BJ (cell line): ENCODE results near the gene FOXM1. TPM values are rescaled to one million over a fixed set of nuclear protein-coding genes. Genes with fewer than 3 reads are reported as not detected.

ENCODE experiments used
- CTCF ChIA-PET: fragments of 350-600 bp; formaldehyde crosslinking; extraction: SDS; loops from one replicate; lab custom pipeline; 2021; ENCODE audit warnings: antibody characterized with exemption, inconsistent platforms; lab: Yijun Ruan, JAX
- POLR2A ChIA-PET: fragments of 300-600 bp; sonication (Branson Sonifier 250); formaldehyde crosslinking; extraction: SDS; loops from one replicate; lab custom pipeline; 2021; ENCODE audit warnings: antibody characterized with exemption; lab: Charles Lee
- DNase-seq: peaks from one replicate; pipeline ENCODE4 v3.0.0-alpha.2; 2011; ENCODE audit warnings: low read depth
- H3K27me3 ChIP-seq: 2 replicates; pipeline ENCODE4 v1.6.0; 2011; ENCODE audit warnings: low read length; ENCODE audit not compliant: control insufficient read depth, insufficient read depth
- H3K36me3 ChIP-seq: 2 replicates; pipeline ENCODE4 v1.5.1; 2011; ENCODE audit warnings: low read length; ENCODE audit not compliant: control insufficient read depth, insufficient read depth
- H3K4me3 ChIP-seq: 2 replicates; pipeline ENCODE4 v1.5.1; 2011; ENCODE audit warnings: low read depth, mild to moderate bottlenecking, control low read depth, low read length
- polyA plus RNA-seq: library from polyadenylated mRNA; depleted of rRNA; stranded (reverse); fragments of >200 nt; gene quantifications from 2 replicates; pipeline ENCODE4 v1.2.3, GENCODE V29; 2011
- TF ChIP-seq, protein P1 (sequence below): IDR thresholded peaks from 2 replicates; pipeline ENCODE4 v1.5.1; 2011; ENCODE audit warnings: low read depth, mild to moderate bottlenecking, control low read depth, inconsistent platforms, low read length, moderate library complexity; ENCODE audit not compliant: insufficient read depth

FOXM1 gene
- polyA plus RNA-seq, 1 experiment = 26.6 TPM

DNA sequence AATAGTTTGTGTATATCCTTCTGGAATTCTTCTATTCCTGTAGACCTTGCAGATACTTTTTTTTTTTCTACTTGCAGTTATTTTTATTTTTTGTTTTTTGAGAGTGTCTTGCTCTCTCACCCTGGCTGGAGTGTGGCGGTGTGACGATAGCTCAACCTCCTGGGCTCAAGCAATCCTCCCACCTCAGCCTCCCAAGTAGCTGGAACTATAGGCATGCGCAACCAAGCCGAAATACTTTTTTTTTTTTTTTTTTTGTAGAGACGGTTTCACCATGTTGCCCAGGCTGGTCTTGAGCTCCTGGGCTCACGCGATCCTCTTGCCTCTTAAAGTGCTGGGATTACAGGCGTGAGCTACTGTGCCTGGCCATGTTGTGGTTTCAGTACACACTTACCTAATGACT lies 23.7 kb upstream of the FOXM1 start:
- DNase-seq = no peak
- Histone ChIP-seq H3K36me3 (peaks cover 2% of the 10 kb centered on the region; the same call in 1 of the 2 replicates), H3K4me3 (no peak overlapping the region), H3K27me3 (no peaks in the 10 kb centered on the region)
- POLR2A ChIA-PET = no interaction called here
- CTCF ChIA-PET = interaction anchor here (0.7 to 0.9 kb wide), 2 partner anchors 44 to 134 kb away, joined by 3 read pairs; no protein-coding TSS in a partner anchor
- TF ChIP-seq, protein P1, sequence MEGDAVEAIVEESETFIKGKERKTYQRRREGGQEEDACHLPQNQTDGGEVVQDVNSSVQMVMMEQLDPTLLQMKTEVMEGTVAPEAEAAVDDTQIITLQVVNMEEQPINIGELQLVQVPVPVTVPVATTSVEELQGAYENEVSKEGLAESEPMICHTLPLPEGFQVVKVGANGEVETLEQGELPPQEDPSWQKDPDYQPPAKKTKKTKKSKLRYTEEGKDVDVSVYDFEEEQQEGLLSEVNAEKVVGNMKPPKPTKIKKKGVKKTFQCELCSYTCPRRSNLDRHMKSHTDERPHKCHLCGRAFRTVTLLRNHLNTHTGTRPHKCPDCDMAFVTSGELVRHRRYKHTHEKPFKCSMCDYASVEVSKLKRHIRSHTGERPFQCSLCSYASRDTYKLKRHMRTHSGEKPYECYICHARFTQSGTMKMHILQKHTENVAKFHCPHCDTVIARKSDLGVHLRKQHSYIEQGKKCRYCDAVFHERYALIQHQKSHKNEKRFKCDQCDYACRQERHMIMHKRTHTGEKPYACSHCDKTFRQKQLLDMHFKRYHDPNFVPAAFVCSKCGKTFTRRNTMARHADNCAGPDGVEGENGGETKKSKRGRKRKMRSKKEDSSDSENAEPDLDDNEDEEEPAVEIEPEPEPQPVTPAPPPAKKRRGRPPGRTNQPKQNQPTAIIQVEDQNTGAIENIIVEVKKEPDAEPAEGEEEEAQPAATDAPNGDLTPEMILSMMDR = no peak

DNA sequence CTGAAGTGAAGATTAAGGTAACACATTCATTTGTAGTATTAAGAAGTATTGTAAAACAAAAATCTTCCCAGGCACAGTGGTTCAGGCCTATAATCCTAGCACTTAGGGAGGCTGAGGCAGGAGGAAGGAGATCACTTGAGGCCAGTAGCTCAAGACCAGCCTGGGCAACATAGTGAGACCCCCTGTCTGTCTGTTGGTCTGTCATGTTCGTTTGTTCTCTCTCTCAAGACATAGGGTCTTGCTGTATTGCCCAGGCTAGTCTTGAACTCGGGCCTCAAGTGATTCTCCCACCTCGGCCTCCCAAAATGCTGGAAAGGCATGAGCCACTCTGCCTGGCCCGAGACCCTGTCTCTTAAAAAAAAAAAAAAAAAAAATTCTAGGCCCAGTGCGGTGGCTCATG lies 20.4 kb upstream of the FOXM1 start:
- no peak for DNase-seq
- H3K36me3 ChIP-seq = no peaks in the 10 kb centered on the region
- TF ChIP-seq, protein P1 = no peak
- no peak overlapping the region for H3K4me3 ChIP-seq
- CTCF ChIA-PET = no interaction called here
- POLR2A ChIA-PET = no interaction called here
- no peaks in the 10 kb centered on the region for H3K27me3 ChIP-seq

DNA sequence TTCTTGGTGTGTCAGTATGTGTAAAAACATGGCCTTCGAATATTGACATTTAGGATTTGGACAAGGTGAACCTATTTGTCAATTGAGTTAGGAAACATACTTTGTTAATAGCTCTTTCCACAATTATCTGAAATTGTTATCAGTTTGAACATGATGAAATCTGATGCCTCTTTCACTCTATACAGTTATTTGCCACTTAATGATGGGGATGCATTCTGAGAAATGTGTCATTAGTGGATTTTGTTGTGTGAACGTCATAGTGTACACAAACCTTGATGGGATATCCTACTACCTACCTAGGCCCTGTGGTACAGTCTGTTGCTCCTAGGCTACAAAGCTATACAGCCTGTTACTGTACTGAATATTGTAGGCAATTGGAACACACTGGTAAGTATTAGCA lies 18.5 kb upstream of the FOXM1 start:
- TF ChIP-seq, protein P1 = no peak
- ChIA-PET POLR2A (no interaction called here), CTCF (interaction anchor here (0.7 to 2.0 kb wide), 5 partner anchors 11 to 139 kb away, joined by 3 to 7 read pairs (median 4); no protein-coding TSS in a partner anchor)
- DNase-seq = no peak
- H3K27me3 ChIP-seq = no peaks in the 10 kb centered on the region
- H3K36me3 ChIP-seq = no peaks in the 10 kb centered on the region
- H3K4me3 ChIP-seq = no peak overlapping the region

DNA sequence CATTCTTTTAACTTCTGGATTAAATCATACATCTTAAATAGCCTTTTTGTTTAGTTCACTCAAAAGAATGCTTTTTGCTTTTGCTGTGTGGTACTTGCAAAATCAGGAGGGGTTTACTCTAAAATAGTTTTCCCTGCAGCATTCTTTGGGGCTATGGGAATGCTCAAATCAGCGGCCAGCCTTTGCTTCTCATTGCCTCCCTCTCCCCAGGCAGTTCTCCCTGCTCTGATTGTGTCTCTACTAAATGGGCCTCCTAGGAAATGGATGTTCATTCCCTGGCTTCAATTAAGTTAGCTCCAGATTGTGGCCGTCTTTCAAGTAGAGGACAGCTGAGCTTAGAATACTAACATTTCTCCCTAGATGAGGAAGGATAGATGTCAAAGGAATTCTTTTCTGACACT lies 18.1 kb upstream of the FOXM1 start:
- POLR2A ChIA-PET = no interaction called here
- DNase-seq = peak; percentile 50
- TF ChIP-seq, protein P1 = no peak
- no peaks in the 10 kb centered on the region for H3K27me3 ChIP-seq
- H3K4me3 ChIP-seq = no peak overlapping the region
- CTCF ChIA-PET = interaction anchor here (0.6 to 2.0 kb wide), 5 partner anchors 10 to 139 kb away, joined by 3 to 7 read pairs (median 4); no protein-coding TSS in a partner anchor
- no peaks in the 10 kb centered on the region for H3K36me3 ChIP-seq

DNA sequence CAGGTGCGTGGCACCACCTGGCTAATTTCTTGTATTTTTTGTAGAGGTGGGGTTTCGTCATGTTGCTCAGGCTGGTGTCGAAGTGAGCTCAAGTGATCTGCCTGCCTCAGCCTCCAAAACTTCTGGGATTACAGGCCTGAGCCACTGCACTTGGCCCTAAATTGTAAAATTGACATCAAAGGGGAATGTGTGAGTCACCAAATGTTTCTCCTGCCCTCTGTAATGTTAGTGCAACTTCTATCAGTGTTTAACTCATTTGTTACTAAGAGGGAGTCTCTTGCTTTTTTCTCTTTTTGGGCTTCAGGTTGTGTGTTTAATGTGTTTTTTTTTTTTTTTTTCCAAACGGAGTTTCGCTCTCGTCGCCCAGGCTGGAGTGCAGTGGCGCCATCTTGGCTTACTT lies 16.0 kb upstream of the FOXM1 start:
- CTCF ChIA-PET = interaction anchor here (0.6 kb wide), 1 partner anchor 181 kb away, joined by 3 read pairs; no protein-coding TSS in a partner anchor
- TF ChIP-seq, protein P1 = no peak
- H3K4me3 ChIP-seq = no peak overlapping the region

More for the DNA sequence above, 16.0 kb upstream of the FOXM1 start:
- Histone ChIP-seq H3K27me3 (no peaks in the 10 kb centered on the region), H3K36me3 (no peaks in the 10 kb centered on the region)
- peak; percentile 82 for DNase-seq
- POLR2A ChIA-PET = interaction anchor here (0.7 kb wide), 1 partner anchor 1591 kb away, joined by 6 read pairs; no protein-coding TSS in a partner anchor
